ENCODE results near the gene UGT1A7. TPM values are rescaled to one million over a fixed set of nuclear protein-coding genes. Genes with fewer than 3 reads are reported as not detected.

The UGT1A7 gene
- total and polyA plus RNA-seq, 2 experiments from 2014 or later: not detected

DNA sequence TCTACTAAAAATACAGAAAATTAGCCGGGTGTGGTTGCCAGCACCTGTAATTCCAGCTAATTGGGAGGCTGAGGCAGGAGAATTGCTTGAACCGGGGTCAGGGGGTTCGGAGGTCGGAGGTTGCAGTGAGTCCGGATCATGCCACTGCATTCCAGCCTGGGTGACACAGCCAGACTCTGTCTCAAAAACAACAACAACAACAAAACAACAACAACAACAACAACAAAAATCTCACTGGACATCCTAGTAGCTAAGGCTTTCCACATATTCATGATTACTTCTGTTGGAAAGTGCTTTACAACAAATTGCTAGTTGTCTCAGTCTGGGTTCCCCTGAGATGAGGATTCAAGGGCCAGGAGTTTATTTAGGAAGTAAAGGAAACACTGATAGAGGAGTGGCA is 92.2 kb downstream of the UGT1A7 start:
- 35 to 46% methylated on average over 5 of the region's 5 CpGs for WGBS, 2 experiments (ENCODE audit: low coverage in 1 of 2, low lambda C conversion rate in 2 of 2, missing lambda C conversion rate in 2 of 2)
- TF ChIP-seq EZH2phosphoT487 (IDR thresholded peaks at IDR 0.05; ENCODE audit: insufficient read depth, low read depth): no peak
- TF ChIP-seq EZH2 (IDR thresholded peaks at IDR 0.05; ENCODE audit: insufficient read depth, poor library complexity, severe bottlenecking): no peak
- Histone ChIP-seq H3K79me2 (ENCODE audit: insufficient read depth) (no peaks in the 10 kb centered on the region), H3F3A (ENCODE audit: insufficient read depth) (no peaks in the 10 kb centered on the region), H4K20me1 (ENCODE audit: insufficient read depth) (no peaks in the 10 kb centered on the region), H3K9me2 (ENCODE audit: insufficient read depth) (no peaks in the 10 kb centered on the region), H2AFZ (no peak overlapping the region), H3K36me3 (ENCODE audit: low read depth) (no peaks in the 10 kb centered on the region), H3K4me2 (ENCODE audit: unreplicated experiment) (no peak overlapping the region), H3K27ac (no peak overlapping the region), H3K27me3 (replicated peaks; ENCODE audit: insufficient read depth) (peaks cover 10% of the 10 kb centered on the region), H3K4me3 (no peak overlapping the region), H3K9ac (no peak overlapping the region), H3K4me1 (ENCODE audit: insufficient read depth) (no peaks in the 10 kb centered on the region), H3K9me3 (ENCODE audit: low read depth) (no peaks in the 10 kb centered on the region)
- in situ Hi-C loops (cut with MboI): no loop called here
- no peak for DNase-seq

DNA sequence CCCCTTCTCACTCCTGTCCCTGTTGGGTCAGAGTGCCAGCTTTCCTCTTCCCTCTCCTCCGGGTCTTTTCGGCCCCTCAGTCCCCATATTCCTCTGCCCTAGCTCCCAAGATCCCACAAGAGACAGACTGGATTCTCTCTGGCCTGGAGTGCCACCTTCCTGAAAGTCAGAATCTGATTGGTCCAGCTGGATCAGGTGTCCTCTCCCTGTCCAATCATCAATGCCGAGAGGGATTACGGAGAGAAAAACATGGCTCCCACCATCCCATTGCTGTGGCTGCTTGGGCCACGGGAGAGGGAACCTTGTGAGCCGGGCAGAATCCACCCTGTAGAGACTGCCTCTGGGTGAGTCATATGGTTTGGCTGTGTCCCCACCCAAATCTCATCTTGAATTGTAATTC is 93.7 kb downstream of the UGT1A7 start:
- Histone ChIP-seq H3K9me2 (ENCODE audit: insufficient read depth) (no peaks in the 10 kb centered on the region), H4K20me1 (ENCODE audit: insufficient read depth) (no peaks in the 10 kb centered on the region), H3K4me1 (ENCODE audit: insufficient read depth) (no peaks in the 10 kb centered on the region), H3K4me3 (no peak overlapping the region), H3K27me3 (replicated peaks; ENCODE audit: insufficient read depth) (peaks cover 10% of the 10 kb centered on the region), H3K4me2 (ENCODE audit: unreplicated experiment) (no peak overlapping the region), H3K79me2 (ENCODE audit: insufficient read depth) (no peaks in the 10 kb centered on the region), H3K9me3 (ENCODE audit: low read depth) (no peaks in the 10 kb centered on the region), H2AFZ (no peak overlapping the region), H3F3A (ENCODE audit: insufficient read depth) (no peaks in the 10 kb centered on the region), H3K36me3 (ENCODE audit: low read depth) (no peaks in the 10 kb centered on the region), H3K27ac (no peak overlapping the region), H3K9ac (no peak overlapping the region)
- TF ChIP-seq EZH2phosphoT487 (IDR thresholded peaks at IDR 0.05; ENCODE audit: insufficient read depth, low read depth) (no peak), EZH2 (IDR thresholded peaks at IDR 0.05; ENCODE audit: insufficient read depth, poor library complexity, severe bottlenecking) (no peak)
- DNase-seq: no peak
- WGBS, 2 experiments (ENCODE audit: low coverage in 1 of 2, low lambda C conversion rate in 2 of 2, missing lambda C conversion rate in 2 of 2): 49 to 52% methylated on average over 6 of the region's 6 CpGs
- in situ Hi-C loops (cut with MboI): no loop called here

DNA sequence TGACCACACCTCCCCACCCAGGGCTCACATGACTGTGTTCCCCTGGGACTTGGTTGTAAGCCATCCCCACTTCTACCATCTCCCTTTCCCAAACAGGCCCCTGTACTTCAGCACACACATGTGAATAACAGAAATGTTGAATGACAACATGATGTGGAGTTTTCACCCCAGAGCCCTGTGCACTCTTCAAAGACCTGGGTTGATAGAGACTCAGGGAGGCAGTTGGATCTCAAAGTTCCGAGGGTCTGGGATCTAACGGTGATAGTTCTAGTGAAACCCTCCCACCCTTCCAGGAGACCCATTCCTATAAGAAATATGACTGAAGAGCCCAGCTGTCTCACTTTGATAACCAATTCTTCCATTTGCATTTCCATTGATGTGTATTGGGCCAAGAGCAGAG is 96.3 kb downstream of the UGT1A7 start, which contains the start of gene MROH2A:
Gene MROH2A, plus strand, starts transcription at position 301 of the 400 bp plus-strand sequence. CDS start 1,029 bp downstream, outside the sequence.
- TF ChIP-seq EZH2 (IDR thresholded peaks at IDR 0.05; ENCODE audit: insufficient read depth, poor library complexity, severe bottlenecking) (no peak), EZH2phosphoT487 (IDR thresholded peaks at IDR 0.05; ENCODE audit: insufficient read depth, low read depth) (no peak)
- in situ Hi-C loops (cut with MboI): no loop called here
- no peak within 1 kb of the TSS for H3K9ac ChIP-seq

DNA sequence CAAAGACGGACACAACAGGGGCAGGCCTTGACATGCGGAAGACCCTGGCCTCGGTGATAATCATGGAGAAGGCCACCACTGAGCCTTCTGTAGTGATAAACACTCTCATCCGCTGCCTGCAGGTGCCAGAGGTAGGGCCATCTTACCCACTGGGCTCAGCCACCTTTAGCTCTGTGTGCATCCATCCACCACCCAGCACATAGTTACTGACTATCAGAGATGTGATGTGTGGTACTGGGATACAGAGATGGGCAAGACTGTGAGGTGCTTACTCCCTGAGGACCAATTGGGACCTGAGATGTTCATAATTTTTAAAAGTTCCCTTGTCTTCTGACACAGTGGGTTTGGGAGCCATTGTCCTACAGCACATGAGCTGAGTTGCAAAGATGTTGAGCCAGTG is 98.0 kb downstream of the UGT1A7 start:
- Histone ChIP-seq H3K9me3 (ENCODE audit: low read depth) (no peaks in the 10 kb centered on the region), H3K27me3 (replicated peaks; ENCODE audit: insufficient read depth) (peaks cover 3% of the 10 kb centered on the region; the same call in 1 of the 2 replicates), H3K27ac (no peak overlapping the region), H2AFZ (no peak overlapping the region), H3K79me2 (ENCODE audit: insufficient read depth) (no peaks in the 10 kb centered on the region), H3K4me3 (no peak overlapping the region), H3F3A (ENCODE audit: insufficient read depth) (no peaks in the 10 kb centered on the region), H3K9me2 (ENCODE audit: insufficient read depth) (no peaks in the 10 kb centered on the region), H4K20me1 (ENCODE audit: insufficient read depth) (no peaks in the 10 kb centered on the region), H3K4me2 (ENCODE audit: unreplicated experiment) (no peak overlapping the region), H3K36me3 (ENCODE audit: low read depth) (no peaks in the 10 kb centered on the region), H3K9ac (no peak overlapping the region), H3K4me1 (ENCODE audit: insufficient read depth) (no peaks in the 10 kb centered on the region)
- in situ Hi-C loops (cut with MboI): no loop called here
- WGBS, 2 experiments (ENCODE audit: low coverage in 1 of 2, low lambda C conversion rate in 2 of 2, missing lambda C conversion rate in 2 of 2): 57 to 58% methylated on average over 4 of the region's 4 CpGs
- DNase-seq: no peak
- TF ChIP-seq EZH2 (IDR thresholded peaks at IDR 0.05; ENCODE audit: insufficient read depth, poor library complexity, severe bottlenecking): no peak
- no peak for TF ChIP-seq EZH2phosphoT487 (IDR thresholded peaks at IDR 0.05; ENCODE audit: insufficient read depth, low read depth)

More for the DNA sequence above, 96.3 kb downstream of the UGT1A7 start, which contains the start of gene MROH2A:
- Histone ChIP-seq H3K4me1 (ENCODE audit: insufficient read depth) (no peaks in the 10 kb centered on the region), H3K27me3 (replicated peaks; ENCODE audit: insufficient read depth) (peaks cover 7% of the 10 kb centered on the region), H3K4me3 (no peak within 1 kb of the TSS), H3K36me3 (ENCODE audit: low read depth) (no peaks in the 10 kb centered on the region), H3K9me2 (ENCODE audit: insufficient read depth) (no peaks in the 10 kb centered on the region), H4K20me1 (ENCODE audit: insufficient read depth) (no peaks in the 10 kb centered on the region), H2AFZ (no peak within 1 kb of the TSS), H3K79me2 (ENCODE audit: insufficient read depth) (no peaks in the 10 kb centered on the region), H3K4me2 (ENCODE audit: unreplicated experiment) (no peak within 1 kb of the TSS), H3K27ac (no peak within 1 kb of the TSS), H3K9me3 (ENCODE audit: low read depth) (no peaks in the 10 kb centered on the region), H3F3A (ENCODE audit: insufficient read depth) (no peaks in the 10 kb centered on the region)
- DNase-seq: no peak
- 18 to 29% methylated on average over 2 of the region's 2 CpGs for WGBS, 2 experiments (ENCODE audit: low coverage in 1 of 2, low lambda C conversion rate in 2 of 2, missing lambda C conversion rate in 2 of 2)

DNA sequence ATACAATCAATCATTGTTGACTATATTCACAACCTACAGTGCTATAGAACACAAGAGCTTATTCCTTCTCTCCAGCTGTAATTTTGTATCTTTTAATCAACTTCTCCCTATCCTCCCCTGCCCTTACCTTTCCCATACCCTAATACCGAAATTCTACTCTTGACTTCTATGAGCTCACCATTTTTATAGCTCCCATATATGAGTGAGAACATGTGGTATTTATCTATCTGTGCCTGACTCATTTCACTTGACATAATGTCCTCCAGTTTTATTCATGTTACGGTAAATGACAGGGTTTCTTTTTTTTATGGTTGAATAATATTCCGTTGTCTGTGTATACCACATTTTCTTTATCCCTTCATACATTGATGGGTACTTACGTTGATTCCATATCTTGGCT is 99.1 kb downstream of the UGT1A7 start:
- no peak overlapping the region for H3K9ac ChIP-seq
- no peak overlapping the region for H2AFZ ChIP-seq
- no peaks in the 10 kb centered on the region for H4K20me1 ChIP-seq (ENCODE audit: insufficient read depth)
- H3K4me1 ChIP-seq (ENCODE audit: insufficient read depth): no peaks in the 10 kb centered on the region
- WGBS, 2 experiments (ENCODE audit: low coverage in 1 of 2, low lambda C conversion rate in 2 of 2, missing lambda C conversion rate in 2 of 2): 24 to 33% methylated on average over 4 of the region's 4 CpGs
- no peaks in the 10 kb centered on the region for H3K9me3 ChIP-seq (ENCODE audit: low read depth)
- no peak for DNase-seq
- H3K4me2 ChIP-seq (ENCODE audit: unreplicated experiment): no peak overlapping the region
- no peaks in the 10 kb centered on the region for H3K9me2 ChIP-seq (ENCODE audit: insufficient read depth)
- in situ Hi-C loops (cut with MboI): no loop called here
- H3K27me3 ChIP-seq (replicated peaks; ENCODE audit: insufficient read depth): peaks cover 3% of the 10 kb centered on the region; the same call in 1 of the 2 replicates
- no peaks in the 10 kb centered on the region for H3K79me2 ChIP-seq (ENCODE audit: insufficient read depth)
- H3K4me3 ChIP-seq: no peak overlapping the region
- no peak overlapping the region for H3K27ac ChIP-seq
- no peaks in the 10 kb centered on the region for H3K36me3 ChIP-seq (ENCODE audit: low read depth)
- no peak for TF ChIP-seq EZH2 (IDR thresholded peaks at IDR 0.05; ENCODE audit: insufficient read depth, poor library complexity, severe bottlenecking)
- no peak for TF ChIP-seq EZH2phosphoT487 (IDR thresholded peaks at IDR 0.05; ENCODE audit: insufficient read depth, low read depth)
- H3F3A ChIP-seq (ENCODE audit: insufficient read depth): no peaks in the 10 kb centered on the region
